PFSK-1 (cell line): ENCODE measurements around the gene ATF7.

Experiments used
- FOXP2 ChIP-seq: optimal IDR thresholded peaks from 2 replicates; pipeline ENCODE3; 2011; ENCODE audit warnings: borderline replicate concordance, control low read depth, inconsistent platforms; ENCODE audit not compliant: insufficient read depth; ENCODE audit errors: extremely low read length, extremely low read depth
- POLR2AphosphoS5 ChIP-seq: IDR thresholded peaks from 2 replicates; pipeline ENCODE4 v1.6.1; 2012; ENCODE audit warnings: low read depth, mild to moderate bottlenecking, control low read depth, low read length, moderate library complexity
- SIN3A ChIP-seq: IDR thresholded peaks from 2 replicates; pipeline ENCODE4 v1.6.1; 2012; ENCODE audit warnings: mild to moderate bottlenecking, low read length, moderate library complexity, borderline replicate concordance; ENCODE audit not compliant: insufficient read depth
- TAF1 ChIP-seq: IDR thresholded peaks from 2 replicates; pipeline ENCODE4 v1.6.1; 2012; ENCODE audit warnings: low read length, control low read depth, borderline replicate concordance; ENCODE audit not compliant: insufficient read depth
- TF ChIP-seq, protein P1 (sequence below), 2 experiments: IDR thresholded peaks; 2 replicates each; pipeline versions ENCODE4 v1.6.1 to v1.8.0; 2011 to 2012; ENCODE audit warnings: low read depth in 2 of 2, low read length in 2 of 2, control low read depth in 1 of 2, inconsistent platforms in 1 of 2, mild to moderate bottlenecking in 1 of 2, moderate library complexity in 1 of 2; ENCODE audit not compliant: insufficient read depth in 1 of 2

DNA sequence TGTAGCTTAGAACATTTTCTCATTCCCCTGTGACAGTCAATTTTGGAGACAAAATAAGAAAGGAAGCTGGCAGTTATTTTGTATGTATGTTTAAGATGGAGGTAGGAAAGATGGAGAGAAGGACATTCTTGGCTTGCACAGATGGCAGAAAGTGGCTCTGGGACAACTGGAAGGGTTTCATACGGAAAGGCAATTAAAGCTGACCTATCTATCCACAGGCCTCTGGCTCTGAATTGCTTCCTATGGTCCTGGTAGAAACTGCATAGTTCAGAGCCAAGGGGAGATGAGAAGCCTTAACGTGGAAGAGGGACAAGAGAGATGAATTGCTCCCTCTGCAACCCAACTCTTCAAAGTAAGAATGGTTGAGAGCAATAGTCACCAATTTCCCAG lies 110.9 kb downstream of the ATF7 start:
- TF ChIP-seq FOXP2 (no peak), POLR2AphosphoS5 (no peak), SIN3A (no peak), TAF1 (no peak)
- TF ChIP-seq, protein P1, sequence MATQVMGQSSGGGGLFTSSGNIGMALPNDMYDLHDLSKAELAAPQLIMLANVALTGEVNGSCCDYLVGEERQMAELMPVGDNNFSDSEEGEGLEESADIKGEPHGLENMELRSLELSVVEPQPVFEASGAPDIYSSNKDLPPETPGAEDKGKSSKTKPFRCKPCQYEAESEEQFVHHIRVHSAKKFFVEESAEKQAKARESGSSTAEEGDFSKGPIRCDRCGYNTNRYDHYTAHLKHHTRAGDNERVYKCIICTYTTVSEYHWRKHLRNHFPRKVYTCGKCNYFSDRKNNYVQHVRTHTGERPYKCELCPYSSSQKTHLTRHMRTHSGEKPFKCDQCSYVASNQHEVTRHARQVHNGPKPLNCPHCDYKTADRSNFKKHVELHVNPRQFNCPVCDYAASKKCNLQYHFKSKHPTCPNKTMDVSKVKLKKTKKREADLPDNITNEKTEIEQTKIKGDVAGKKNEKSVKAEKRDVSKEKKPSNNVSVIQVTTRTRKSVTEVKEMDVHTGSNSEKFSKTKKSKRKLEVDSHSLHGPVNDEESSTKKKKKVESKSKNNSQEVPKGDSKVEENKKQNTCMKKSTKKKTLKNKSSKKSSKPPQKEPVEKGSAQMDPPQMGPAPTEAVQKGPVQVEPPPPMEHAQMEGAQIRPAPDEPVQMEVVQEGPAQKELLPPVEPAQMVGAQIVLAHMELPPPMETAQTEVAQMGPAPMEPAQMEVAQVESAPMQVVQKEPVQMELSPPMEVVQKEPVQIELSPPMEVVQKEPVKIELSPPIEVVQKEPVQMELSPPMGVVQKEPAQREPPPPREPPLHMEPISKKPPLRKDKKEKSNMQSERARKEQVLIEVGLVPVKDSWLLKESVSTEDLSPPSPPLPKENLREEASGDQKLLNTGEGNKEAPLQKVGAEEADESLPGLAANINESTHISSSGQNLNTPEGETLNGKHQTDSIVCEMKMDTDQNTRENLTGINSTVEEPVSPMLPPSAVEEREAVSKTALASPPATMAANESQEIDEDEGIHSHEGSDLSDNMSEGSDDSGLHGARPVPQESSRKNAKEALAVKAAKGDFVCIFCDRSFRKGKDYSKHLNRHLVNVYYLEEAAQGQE (IDR thresholded peaks at IDR 0.05; ENCODE audit: insufficient read depth in 1 of 2, low read depth in 2 of 2, low read length in 2 of 2): no peak
